ENCODE results near the gene MSI1.

The MSI1 gene

GRCh38 chr12:120323772-120324171 is 45.2 kb downstream of the MSI1 start:
- no peak for DNase-seq (ENCODE audit: low read depth in 2 of 2)

- DNase-seq (ENCODE audit: low read depth in 2 of 2) = no peak
Observed at GRCh38 chr12:120321382-120322202, 47.4 kb downstream of the MSI1 start.

- peak; percentile 99 to 100 for DNase-seq (ENCODE audit: low read depth in 2 of 2)
Observed at GRCh38 chr12:120317224-120318105, 51.5 kb downstream of the MSI1 start.

- DNase-seq (ENCODE audit: low read depth in 2 of 2) = no peak
Observed at GRCh38 chr12:120316798-120317223, 52.2 kb downstream of the MSI1 start.

- no peak for DNase-seq (ENCODE audit: low read depth in 2 of 2)
Observed at GRCh38 chr12:120314220-120314619, 54.7 kb downstream of the MSI1 start.

- peak; percentile 72 to 75 for DNase-seq (ENCODE audit: low read depth in 2 of 2)
Observed at GRCh38 chr12:120301962-120302815, 66.8 kb downstream of the MSI1 start, which contains the start of gene SIRT4. TSS of gene SIRT4 (plus strand) at chr12:120302321. CDS start at chr12:120303562, 1,241 bp downstream.

DNA sequence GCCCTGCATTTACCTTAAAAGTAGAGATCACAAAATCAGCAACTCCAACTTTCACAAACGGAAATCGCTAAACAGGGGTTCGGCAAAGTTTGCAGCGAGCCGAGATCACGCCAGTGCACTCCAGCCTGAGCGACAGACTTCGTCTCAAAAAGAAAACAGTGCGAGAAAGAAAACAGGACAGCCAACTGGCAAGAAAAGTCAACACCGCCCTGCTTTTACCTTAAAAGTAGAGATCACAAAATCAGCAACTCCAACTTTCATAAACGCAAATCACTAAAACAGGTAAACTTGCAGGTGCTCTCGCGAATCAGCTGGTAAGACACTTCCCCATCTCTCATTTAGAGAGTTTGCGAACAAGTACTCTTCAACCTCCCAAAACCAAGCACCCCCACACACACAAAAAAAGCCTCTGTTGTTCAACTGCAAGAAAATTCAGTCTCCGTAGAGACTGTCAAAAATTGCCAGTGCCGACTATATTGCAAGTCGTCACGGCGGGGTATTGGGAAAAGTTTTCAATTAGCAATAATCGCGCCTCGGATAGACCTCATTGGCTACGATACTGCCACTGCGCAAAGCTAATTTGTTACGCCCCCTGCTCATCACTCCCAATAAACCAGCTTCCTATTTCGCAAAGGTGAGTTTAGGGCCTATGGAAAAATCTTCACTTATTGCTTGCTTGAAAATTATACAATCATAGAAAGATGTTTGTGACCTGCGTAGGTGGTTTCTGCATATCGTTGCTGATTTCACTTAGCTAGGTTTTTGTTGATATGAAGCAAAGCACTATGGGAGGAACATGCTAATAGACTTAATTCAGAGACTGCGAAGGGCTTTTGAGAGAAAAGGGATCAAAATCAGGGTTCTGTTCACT is 76.1 kb downstream of the MSI1 start, which contains the start of gene RNU4-1:
Gene RNU4-1 (minus strand): TSS at position 577 of the 871 bp plus-strand sequence.
- DNase-seq (ENCODE audit: low read depth in 2 of 2) = peak; percentile 67 to 69

DNA sequence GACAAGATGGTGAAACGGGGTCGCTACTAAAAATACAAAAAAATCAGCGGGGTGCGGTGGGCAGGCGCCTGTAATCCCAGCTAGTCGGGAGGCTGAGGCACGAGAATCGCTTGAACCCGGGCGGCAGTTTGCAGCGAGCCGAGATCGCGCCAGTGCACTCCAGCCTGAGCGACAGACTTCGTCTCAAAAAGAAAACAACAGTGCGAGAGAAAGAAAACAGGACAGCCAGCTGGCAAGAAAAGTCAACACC is 76.6 kb downstream of the MSI1 start:
- DNase-seq (ENCODE audit: low read depth in 2 of 2) = no peak
